Esophagus squamous epithelium (tissue), 4 donors: Measurements from ENCODE around the gene TMEM161B.

ENCODE experiments used
- CTCF ChIP-seq, 6 experiments: fragments of 450-650 bp in 4 of 6; fragments of 200-600 bp in 2 of 6; sonication (generic) in 2 of 6; IDR thresholded peaks; one replicate each; pipeline ENCODE4 v1.5.1; 2016 to 2019; ENCODE audit warnings: antibody characterized with exemption in 6 of 6, mild to moderate bottlenecking in 4 of 6, moderate library complexity in 4 of 6
- POLR2A ChIP-seq, 4 donors: fragments of 450-650 bp; IDR thresholded peaks; one replicate each; pipeline ENCODE4 v1.6.1; 2017; ENCODE audit warnings: antibody characterized with exemption in 4 of 4, mild to moderate bottlenecking in 4 of 4, moderate library complexity in 3 of 4

GRCh38 chr5:88288528-88289197 lies 20.0 kb upstream of the TMEM161B start:
- TF ChIP-seq CTCF (IDR thresholded peaks at IDR 0.05) (no peak), POLR2A (IDR thresholded peaks at IDR 0.05) (no peak)
